GM13976 (cell line): Measurements from ENCODE around the gene GULP1.

Experiments used
- DNase-seq: peaks from one replicate; pipeline ENCODE4 v3.0.0; 2012; ENCODE audit warnings: low spot score
- in situ Hi-C: fragments of 300-500 bp; cut with MboI; formaldehyde crosslinking; loops from one replicate; pipeline ENCODE4 v1.12.0; 2022; ENCODE audit warnings: low sequenced_read_pairs, mixed read lengths, inconsistent platforms; ENCODE audit not compliant: unreplicated experiment
- TF ChIP-seq, protein P1 (sequence below): IDR thresholded peaks from 2 replicates; pipeline ENCODE4 v1.5.1; 2012; ENCODE audit warnings: borderline replicate concordance, mild to moderate bottlenecking; ENCODE audit not compliant: insufficient read depth; ENCODE audit errors: extremely low read depth, missing control alignments, control extremely low read depth

The GULP1 gene, protein sequence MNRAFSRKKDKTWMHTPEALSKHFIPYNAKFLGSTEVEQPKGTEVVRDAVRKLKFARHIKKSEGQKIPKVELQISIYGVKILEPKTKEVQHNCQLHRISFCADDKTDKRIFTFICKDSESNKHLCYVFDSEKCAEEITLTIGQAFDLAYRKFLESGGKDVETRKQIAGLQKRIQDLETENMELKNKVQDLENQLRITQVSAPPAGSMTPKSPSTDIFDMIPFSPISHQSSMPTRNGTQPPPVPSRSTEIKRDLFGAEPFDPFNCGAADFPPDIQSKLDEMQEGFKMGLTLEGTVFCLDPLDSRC

GRCh38 chr2:188291617-188292347, at the start of gene GULP1:
Gene GULP1, plus strand, starts transcription at chr2:188291874. Its CDS starts 185,829 bp downstream, at chr2:188477703.
- in situ Hi-C loops = no loop called here
- peak; percentile 55 for DNase-seq
- TF ChIP-seq, protein P1, sequence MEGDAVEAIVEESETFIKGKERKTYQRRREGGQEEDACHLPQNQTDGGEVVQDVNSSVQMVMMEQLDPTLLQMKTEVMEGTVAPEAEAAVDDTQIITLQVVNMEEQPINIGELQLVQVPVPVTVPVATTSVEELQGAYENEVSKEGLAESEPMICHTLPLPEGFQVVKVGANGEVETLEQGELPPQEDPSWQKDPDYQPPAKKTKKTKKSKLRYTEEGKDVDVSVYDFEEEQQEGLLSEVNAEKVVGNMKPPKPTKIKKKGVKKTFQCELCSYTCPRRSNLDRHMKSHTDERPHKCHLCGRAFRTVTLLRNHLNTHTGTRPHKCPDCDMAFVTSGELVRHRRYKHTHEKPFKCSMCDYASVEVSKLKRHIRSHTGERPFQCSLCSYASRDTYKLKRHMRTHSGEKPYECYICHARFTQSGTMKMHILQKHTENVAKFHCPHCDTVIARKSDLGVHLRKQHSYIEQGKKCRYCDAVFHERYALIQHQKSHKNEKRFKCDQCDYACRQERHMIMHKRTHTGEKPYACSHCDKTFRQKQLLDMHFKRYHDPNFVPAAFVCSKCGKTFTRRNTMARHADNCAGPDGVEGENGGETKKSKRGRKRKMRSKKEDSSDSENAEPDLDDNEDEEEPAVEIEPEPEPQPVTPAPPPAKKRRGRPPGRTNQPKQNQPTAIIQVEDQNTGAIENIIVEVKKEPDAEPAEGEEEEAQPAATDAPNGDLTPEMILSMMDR = peak; percentile 12

GRCh38 chr2:188243381-188243780, 48.3 kb upstream of the GULP1 start:
- no peak for DNase-seq
- TF ChIP-seq, protein P1 = no peak
- in situ Hi-C loops = no loop called here

DNA sequence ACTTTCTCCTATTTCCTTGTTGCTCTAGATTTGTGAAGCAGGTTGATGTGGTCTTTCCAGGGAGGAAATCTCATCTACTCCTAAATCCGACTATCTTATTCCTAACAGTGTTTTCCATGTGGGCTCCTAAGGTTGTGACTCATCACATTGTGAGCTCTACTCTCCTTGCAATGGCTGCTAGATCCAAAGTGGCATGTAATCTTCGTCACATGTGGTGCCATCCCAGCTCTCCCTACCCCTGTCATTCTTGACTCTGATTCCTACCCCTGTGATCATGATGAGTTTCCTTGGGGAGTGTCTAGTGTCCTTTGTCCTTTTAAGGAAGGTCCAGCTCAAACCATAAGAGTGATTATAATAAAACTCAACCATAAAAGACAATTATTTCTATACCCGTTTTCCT, 47.3 kb upstream of the GULP1 start:
- in situ Hi-C loops = no loop called here
- no peak for DNase-seq
- TF ChIP-seq, protein P1 = no peak

GRCh38 chr2:188245230-188245629, 46.4 kb upstream of the GULP1 start:
- DNase-seq = no peak
- TF ChIP-seq, protein P1 = no peak
- in situ Hi-C loops = no loop called here

- no peak for DNase-seq
- in situ Hi-C loops = no loop called here
- TF ChIP-seq, protein P1 = no peak
Observed at GRCh38 chr2:188248513-188248912, 43.2 kb upstream of the GULP1 start.

- TF ChIP-seq, protein P1 = no peak
- in situ Hi-C loops = no loop called here
- DNase-seq = no peak
Observed at GRCh38 chr2:188251034-188251433, 40.6 kb upstream of the GULP1 start.
